ENCODE data around the gene MPRIP.
A peak's percentile ranks its signal among the peaks of the same experiment; 100 is the strongest.

The MPRIP gene

DNA sequence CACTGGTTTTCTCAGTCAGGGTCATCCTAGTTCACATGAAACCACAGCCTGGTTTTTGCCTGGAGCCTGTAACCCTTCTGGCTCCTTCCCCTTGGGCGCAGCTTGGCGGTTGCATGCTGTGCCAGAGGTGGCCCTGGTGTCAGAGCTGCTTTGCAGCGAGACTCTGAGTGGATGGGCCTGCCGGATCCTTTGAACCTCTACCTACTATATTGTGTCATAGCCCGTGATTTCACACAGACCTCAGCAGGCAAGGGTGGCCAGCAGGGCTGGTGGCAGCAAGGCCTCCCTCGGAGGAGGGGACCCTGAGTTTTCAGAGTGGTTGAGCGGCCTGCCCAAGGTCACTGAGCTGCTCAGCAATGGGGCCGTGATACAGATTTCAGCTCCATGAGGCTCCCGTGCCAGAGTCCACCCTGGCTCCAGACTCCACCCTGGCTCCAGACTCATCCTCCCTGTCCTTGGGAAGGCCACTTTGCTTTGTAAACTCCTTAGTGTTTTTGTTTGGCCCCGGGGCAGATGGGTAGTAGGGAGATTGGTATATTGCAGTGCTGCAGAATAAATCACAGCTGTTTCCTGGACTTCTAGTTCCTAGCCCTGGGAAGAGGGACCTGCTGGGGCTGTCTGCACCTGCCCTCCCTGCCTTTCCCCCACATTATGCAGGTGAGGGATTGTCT is 9.7 kb downstream of the MPRIP start:
- Mint-ChIP-seq H3K9me3 (no peaks in the 10 kb centered on the region), H3K4me1 (peaks cover 65% of the 10 kb centered on the region), H3K27ac (no peak overlapping the region)

GRCh38 chr17:17052462-17053221 is 10.4 kb downstream of the MPRIP start:
- H3K27ac Mint-ChIP-seq: peak overlapping the region; percentile 8
- H3K4me1 Mint-ChIP-seq: peaks cover 59% of the 10 kb centered on the region
- H3K4me3 Mint-ChIP-seq: peak overlapping the region; percentile 27
- H3K9me3 Mint-ChIP-seq: no peaks in the 10 kb centered on the region
- no peaks in the 10 kb centered on the region for H3K27me3 Mint-ChIP-seq
- H3K36me3 Mint-ChIP-seq: no peaks in the 10 kb centered on the region

More for the DNA sequence above, 9.7 kb downstream of the MPRIP start:
- no peaks in the 10 kb centered on the region for H3K27me3 Mint-ChIP-seq
- H3K36me3 Mint-ChIP-seq: no peaks in the 10 kb centered on the region
- H3K4me3 Mint-ChIP-seq: no peak overlapping the region

GRCh38 chr17:17053446-17054379 is 11.5 kb downstream of the MPRIP start:
- H3K27me3 Mint-ChIP-seq: no peaks in the 10 kb centered on the region
- no peak overlapping the region for H3K4me3 Mint-ChIP-seq
- peaks cover 51% of the 10 kb centered on the region for H3K4me1 Mint-ChIP-seq
- no peak overlapping the region for H3K27ac Mint-ChIP-seq
- no peaks in the 10 kb centered on the region for H3K36me3 Mint-ChIP-seq
- no peaks in the 10 kb centered on the region for H3K9me3 Mint-ChIP-seq

- H3K27me3 Mint-ChIP-seq: no peaks in the 10 kb centered on the region
- H3K36me3 Mint-ChIP-seq: no peaks in the 10 kb centered on the region
- H3K9me3 Mint-ChIP-seq: no peaks in the 10 kb centered on the region
- no peak overlapping the region for H3K27ac Mint-ChIP-seq
- no peak overlapping the region for H3K4me3 Mint-ChIP-seq
- H3K4me1 Mint-ChIP-seq: peaks cover 47% of the 10 kb centered on the region
Measured at GRCh38 chr17:17054636-17055035, 12.4 kb downstream of the MPRIP start.

GRCh38 chr17:17055286-17056155 is 13.3 kb downstream of the MPRIP start:
- no peaks in the 10 kb centered on the region for H3K27me3 Mint-ChIP-seq
- no peaks in the 10 kb centered on the region for H3K36me3 Mint-ChIP-seq
- H3K4me1 Mint-ChIP-seq: peaks cover 51% of the 10 kb centered on the region
- H3K4me3 Mint-ChIP-seq: no peak overlapping the region
- no peak overlapping the region for H3K27ac Mint-ChIP-seq
- no peaks in the 10 kb centered on the region for H3K9me3 Mint-ChIP-seq

DNA sequence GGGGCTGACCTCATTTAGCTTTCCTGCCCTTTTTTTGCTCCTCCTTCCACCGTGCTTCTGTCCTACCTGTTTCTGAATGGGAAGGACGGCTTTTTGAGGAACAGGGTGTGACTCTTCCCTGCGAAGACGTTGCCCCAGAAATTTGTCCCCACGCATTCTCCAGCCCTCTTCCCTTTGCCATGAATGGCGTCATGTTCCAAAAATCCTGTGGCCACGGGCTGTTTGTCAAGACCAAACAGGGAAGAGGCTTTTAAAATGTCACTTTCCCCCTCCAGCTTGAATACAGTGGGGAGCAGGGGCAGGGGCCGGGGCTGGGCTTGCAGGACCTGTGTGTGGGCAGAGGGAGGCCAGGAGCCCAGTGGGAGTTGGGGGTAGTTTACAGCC is 13.9 kb downstream of the MPRIP start:
- Mint-ChIP-seq H3K4me1 (peaks cover 51% of the 10 kb centered on the region), H3K4me3 (no peak overlapping the region), H3K27ac (no peak overlapping the region), H3K27me3 (no peaks in the 10 kb centered on the region), H3K9me3 (no peaks in the 10 kb centered on the region), H3K36me3 (no peaks in the 10 kb centered on the region)

DNA sequence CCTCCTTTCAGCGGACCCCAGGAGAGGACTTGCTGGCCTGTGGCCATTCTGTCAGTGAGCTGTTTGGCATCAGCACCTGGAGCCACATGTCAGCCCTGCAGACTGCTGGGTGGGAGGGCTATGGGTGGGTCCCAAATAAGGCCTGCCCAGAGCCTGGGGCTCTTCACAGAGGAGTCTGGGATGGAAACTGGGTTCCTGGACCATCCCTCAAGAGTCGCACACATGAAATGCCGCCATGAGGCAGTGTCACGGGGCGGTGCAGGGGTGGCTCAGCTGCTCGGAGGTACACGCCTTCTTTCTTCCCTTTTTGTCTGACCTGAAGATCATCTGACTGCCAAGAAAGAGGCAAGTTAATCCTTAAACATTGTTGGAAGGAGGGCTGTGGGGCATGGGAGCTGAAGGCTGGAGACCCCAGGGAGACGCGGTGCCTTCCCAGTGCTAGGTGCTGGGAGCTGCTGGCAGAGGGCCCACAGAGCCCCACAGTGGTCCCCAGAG is 14.8 kb downstream of the MPRIP start:
- H3K27me3 Mint-ChIP-seq: no peaks in the 10 kb centered on the region
- peaks cover 43% of the 10 kb centered on the region for H3K4me1 Mint-ChIP-seq
- H3K36me3 Mint-ChIP-seq: no peaks in the 10 kb centered on the region
- H3K9me3 Mint-ChIP-seq: no peaks in the 10 kb centered on the region
- H3K27ac Mint-ChIP-seq: no peak overlapping the region
- H3K4me3 Mint-ChIP-seq: no peak overlapping the region

DNA sequence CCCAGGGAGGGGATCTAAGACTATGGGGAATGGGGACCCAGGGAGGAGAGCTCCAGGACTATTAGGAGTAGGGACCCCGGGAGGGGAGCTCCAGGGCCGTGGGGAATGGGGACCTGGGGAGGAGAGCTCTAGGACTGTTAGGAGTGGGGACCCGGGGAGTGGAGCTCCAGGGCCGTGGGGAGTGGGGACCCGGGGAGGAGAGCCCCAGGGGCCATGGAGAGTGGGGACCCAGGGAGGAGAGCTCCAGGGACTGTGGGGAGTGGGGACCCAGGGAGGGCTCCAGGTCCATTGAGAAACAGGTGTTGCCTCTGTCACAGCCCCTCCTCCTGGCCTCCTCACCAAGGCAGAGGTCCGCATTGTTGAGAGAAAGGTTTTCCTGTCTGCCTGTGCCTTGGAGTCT is 16.0 kb downstream of the MPRIP start:
- Mint-ChIP-seq H3K4me1 (peaks cover 45% of the 10 kb centered on the region), H3K27me3 (no peaks in the 10 kb centered on the region), H3K9me3 (no peaks in the 10 kb centered on the region), H3K27ac (no peak overlapping the region), H3K4me3 (no peak overlapping the region), H3K36me3 (peaks cover 2% of the 10 kb centered on the region)

DNA sequence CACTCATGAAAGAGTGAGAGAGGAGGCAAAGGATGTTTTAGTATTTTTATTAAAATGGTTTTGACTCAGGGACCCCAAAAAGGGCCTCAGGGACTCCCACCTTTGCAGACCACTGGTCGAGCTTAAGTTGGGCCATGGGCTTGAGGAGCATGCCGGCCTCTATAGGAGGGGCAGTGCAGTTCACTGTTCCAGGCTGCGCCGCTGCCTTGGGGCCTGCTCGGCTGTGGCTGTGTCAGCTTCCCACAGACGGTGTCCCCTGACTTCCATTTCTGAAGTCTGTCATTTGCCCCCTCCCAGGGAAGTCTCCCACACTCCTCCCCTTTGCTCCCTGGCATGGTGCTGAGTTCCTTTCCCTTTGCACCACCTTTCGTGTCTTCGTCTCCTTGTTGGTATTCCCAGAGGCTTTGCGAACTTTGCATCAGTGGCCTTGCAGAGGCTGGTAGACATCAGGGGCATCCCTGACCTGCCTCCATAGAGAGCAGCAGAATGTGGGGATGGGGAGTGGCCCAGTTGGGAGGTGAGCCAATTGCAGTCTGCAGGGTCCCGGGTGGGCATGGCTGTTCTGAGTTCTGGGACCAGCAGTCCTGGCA is 17.1 kb downstream of the MPRIP start:
- peaks cover 2% of the 10 kb centered on the region for H3K36me3 Mint-ChIP-seq
- H3K4me1 Mint-ChIP-seq: peaks cover 45% of the 10 kb centered on the region
- H3K27me3 Mint-ChIP-seq: no peaks in the 10 kb centered on the region
- H3K27ac Mint-ChIP-seq: peak overlapping the region; percentile 55
- H3K4me3 Mint-ChIP-seq: no peak overlapping the region
- no peaks in the 10 kb centered on the region for H3K9me3 Mint-ChIP-seq

DNA sequence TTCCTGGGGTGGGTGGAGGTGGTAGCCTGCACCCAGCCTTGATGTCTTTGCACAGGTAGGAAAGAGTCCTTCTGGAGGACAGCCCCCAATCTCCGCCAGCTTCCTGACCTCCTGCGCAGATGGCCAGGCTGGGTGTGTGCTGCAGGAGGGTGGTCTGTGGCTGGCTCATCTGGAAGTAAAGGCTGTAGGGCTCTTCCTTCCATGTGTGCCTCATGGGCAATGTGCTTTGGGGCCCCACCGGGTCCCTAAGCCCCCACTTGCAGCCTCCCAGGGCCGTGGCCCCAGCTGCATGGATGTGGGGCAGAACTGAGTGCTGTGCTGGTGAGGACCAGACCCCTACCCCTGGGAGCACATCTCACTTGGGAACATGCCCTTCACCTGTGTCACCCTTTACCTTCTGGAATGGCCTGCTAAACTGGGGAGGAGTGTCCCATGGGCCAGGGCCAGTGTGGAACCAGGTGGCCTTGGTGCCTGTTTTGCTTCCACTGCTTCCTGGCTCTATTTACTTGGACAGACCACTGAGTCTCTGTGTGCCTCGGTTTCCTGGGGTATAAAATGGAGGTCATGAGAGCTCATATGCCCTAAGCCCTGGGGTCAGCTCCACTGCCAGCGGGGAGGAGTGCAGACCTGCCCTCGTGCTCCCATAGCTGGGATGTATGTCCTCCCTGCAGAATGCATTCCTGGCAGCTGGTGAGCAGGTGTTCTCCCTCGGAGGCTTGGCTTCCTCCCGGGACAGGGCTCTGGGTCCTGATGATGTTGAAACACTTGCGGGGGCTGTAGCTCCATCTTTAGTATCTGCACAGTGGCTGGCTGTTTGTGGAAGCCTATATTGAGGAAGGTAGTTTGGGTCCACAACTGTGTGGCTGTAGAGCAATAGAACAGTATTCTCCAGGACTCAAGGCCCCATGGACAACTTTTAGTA is 18.0 kb downstream of the MPRIP start:
- H3K9me3 Mint-ChIP-seq: no peaks in the 10 kb centered on the region
- H3K4me1 Mint-ChIP-seq: peaks cover 54% of the 10 kb centered on the region
- H3K27ac Mint-ChIP-seq: no peak overlapping the region
- H3K4me3 Mint-ChIP-seq: no peak overlapping the region
- no peaks in the 10 kb centered on the region for H3K27me3 Mint-ChIP-seq
- peaks cover 2% of the 10 kb centered on the region for H3K36me3 Mint-ChIP-seq

DNA sequence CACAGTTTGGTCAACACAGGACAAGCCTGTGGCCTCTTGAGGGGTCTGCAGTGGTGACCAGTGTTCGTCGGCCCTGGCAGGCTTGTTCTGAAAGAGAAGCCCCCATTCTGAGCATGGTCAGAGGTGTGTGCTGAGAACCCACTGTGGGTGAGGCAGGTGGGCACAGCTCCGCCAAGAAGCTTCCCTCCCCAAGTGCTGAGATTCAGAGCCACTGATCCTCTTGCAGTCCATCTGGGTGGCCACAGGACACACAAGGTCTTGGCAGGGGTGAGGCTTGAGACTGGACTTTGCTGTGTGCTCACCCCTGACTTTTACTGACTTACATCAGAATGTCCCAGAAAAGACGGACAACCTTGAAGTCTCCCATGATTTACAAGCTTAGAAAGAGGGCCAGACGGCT is 18.7 kb downstream of the MPRIP start:
- Mint-ChIP-seq H3K36me3 (peaks cover 2% of the 10 kb centered on the region), H3K9me3 (no peaks in the 10 kb centered on the region), H3K4me3 (no peak overlapping the region), H3K4me1 (peaks cover 57% of the 10 kb centered on the region), H3K27me3 (no peaks in the 10 kb centered on the region), H3K27ac (no peak overlapping the region)

DNA sequence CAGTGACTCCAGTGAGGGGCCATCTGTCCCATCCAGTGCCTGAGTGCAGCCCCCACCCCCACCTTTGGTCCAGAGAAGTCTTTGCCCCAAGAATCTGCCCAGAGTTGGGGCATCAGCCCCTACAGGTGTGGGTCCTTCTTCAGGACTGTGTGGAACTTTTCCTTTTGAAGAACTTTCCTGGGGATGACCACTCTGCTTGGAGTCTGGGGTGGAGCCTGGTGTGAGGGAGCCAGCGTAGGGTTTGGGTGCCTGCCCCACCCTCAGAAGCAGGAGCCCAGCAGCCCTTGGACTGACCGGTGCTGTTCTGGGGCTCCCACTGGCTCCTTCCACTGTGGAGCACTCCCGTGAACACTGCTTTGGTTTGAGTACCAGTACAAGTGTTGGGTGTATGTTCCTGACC is 19.3 kb downstream of the MPRIP start:
- peaks cover 63% of the 10 kb centered on the region for H3K4me1 Mint-ChIP-seq
- H3K9me3 Mint-ChIP-seq: no peaks in the 10 kb centered on the region
- no peak overlapping the region for H3K27ac Mint-ChIP-seq
- H3K27me3 Mint-ChIP-seq: no peaks in the 10 kb centered on the region
- no peak overlapping the region for H3K4me3 Mint-ChIP-seq
- peaks cover 2% of the 10 kb centered on the region for H3K36me3 Mint-ChIP-seq

DNA sequence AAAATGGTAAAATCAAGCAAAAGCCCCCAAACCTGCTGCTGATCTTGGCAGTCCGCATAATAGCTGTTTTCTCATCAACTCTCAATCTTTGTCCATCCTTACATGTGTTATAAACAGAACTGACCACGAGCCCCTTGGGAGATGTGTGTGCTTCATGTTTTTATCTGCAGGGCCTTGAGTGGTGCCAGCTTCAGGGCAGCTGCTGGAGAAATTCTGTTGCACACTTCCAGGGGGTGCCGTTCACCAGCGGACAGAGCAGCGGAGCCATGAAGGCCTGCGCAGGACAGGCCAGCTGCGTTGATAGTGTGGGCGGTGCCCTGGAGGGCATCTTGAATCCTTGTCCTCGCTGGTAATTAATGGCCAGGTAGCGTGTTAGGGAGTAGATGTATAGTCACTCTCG is 20.1 kb downstream of the MPRIP start:
- Mint-ChIP-seq H3K36me3 (peaks cover 2% of the 10 kb centered on the region), H3K27me3 (no peaks in the 10 kb centered on the region), H3K9me3 (no peaks in the 10 kb centered on the region), H3K4me1 (peaks cover 69% of the 10 kb centered on the region), H3K27ac (no peak overlapping the region), H3K4me3 (no peak overlapping the region)

- Mint-ChIP-seq H3K27ac (no peak overlapping the region), H3K9me3 (no peaks in the 10 kb centered on the region), H3K36me3 (peaks cover 2% of the 10 kb centered on the region), H3K4me1 (peaks cover 70% of the 10 kb centered on the region), H3K4me3 (no peak overlapping the region), H3K27me3 (no peaks in the 10 kb centered on the region)
Measured at GRCh38 chr17:17062866-17063265, 20.6 kb downstream of the MPRIP start.

Measured in activated naive CD4-positive, alpha-beta T cell treated with anti-CD3 and anti-CD28 coated beads, Interleukin-2, amount 50 U/mL, for 24 hours (primary cell).